IMR-90 (cell line): ENCODE data around the gene PRLH. TPM values are rescaled to one million over a fixed set of nuclear protein-coding genes. Genes with fewer than 3 reads are reported as not detected.

Source experiments
- ATAC-seq: fragments of 200-7000 bp; cut with Tn5 transposase; 2 replicates; pipeline ENCODE4 v1.9.1; 2020; ENCODE audit warnings: low read depth, mild to moderate bottlenecking, moderate library complexity
- BruUV-seq: library from RNA; stranded (reverse); fragments of 400-500 nt; replicated peaks from 2 replicates; lab custom pipeline; 2021; lab: Mats Ljungman, UMichigan
- CTCF ChIA-PET: fragments of 300-600 bp; formaldehyde crosslinking; extraction: SDS; loops from one replicate; lab custom pipeline; 2021; ENCODE audit warnings: antibody characterized with exemption; lab: Yijun Ruan, JAX
- POLR2A ChIA-PET: fragments of 300-600 bp; sonication (Branson Sonifier 250); formaldehyde crosslinking; loops from one replicate; lab custom pipeline; 2022; ENCODE audit warnings: antibody characterized with exemption; ENCODE audit not compliant: unreplicated experiment; lab: Charles Lee
- DNase-seq: peaks from one replicate; pipeline ENCODE4 v3.0.0; 2013
- H2AFZ ChIP-seq: replicated peaks from 2 replicates; pipeline ENCODE3; 2013; ENCODE audit warnings: low read length, mild to moderate bottlenecking; ENCODE audit not compliant: poor library complexity
- H2AK5ac ChIP-seq: 2 replicates; pipeline ENCODE4 v1.6.1; 2013; ENCODE audit warnings: low read depth, low read length, inconsistent platforms
- H2AK9ac ChIP-seq: replicated peaks from 2 replicates; pipeline ENCODE3; 2013; ENCODE audit warnings: mild to moderate bottlenecking, low read depth, low read length, moderate library complexity; ENCODE audit not compliant: poor library complexity
- H2BK120ac ChIP-seq: 2 replicates; pipeline ENCODE4 v1.6.1; 2013; ENCODE audit warnings: low read depth, low read length, inconsistent platforms
- H2BK15ac ChIP-seq: 3 replicates; pipeline ENCODE4 v1.6.1; 2013; ENCODE audit warnings: low read depth, low read length, inconsistent platforms
- H2BK20ac ChIP-seq: 2 replicates; pipeline ENCODE4 v1.6.1; 2013; ENCODE audit warnings: low read depth, mild to moderate bottlenecking, inconsistent platforms, low read length, moderate library complexity
- H2BK5ac ChIP-seq: 2 replicates; pipeline ENCODE4 v1.6.1; 2013; ENCODE audit warnings: mild to moderate bottlenecking, low read depth, low read length, inconsistent platforms; ENCODE audit not compliant: poor library complexity, severe bottlenecking
- H3K14ac ChIP-seq: replicated peaks from 2 replicates; pipeline ENCODE4 v1.6.1; 2013; ENCODE audit warnings: low read depth, low read length, inconsistent platforms
- H3K18ac ChIP-seq: 2 replicates; pipeline ENCODE4 v1.6.1; 2013; ENCODE audit warnings: low read depth, low read length, control low read depth
- H3K23ac ChIP-seq: 2 replicates; pipeline ENCODE4 v1.6.1; 2013; ENCODE audit warnings: low read depth, low read length, inconsistent platforms
- H3K27ac ChIP-seq: 2 replicates; pipeline ENCODE4 v1.5.1; 2013; ENCODE audit warnings: mild to moderate bottlenecking, control low read depth, low read length; ENCODE audit not compliant: insufficient read depth
- H3K27me3 ChIP-seq: 2 replicates; pipeline ENCODE4 v1.6.1; 2013; ENCODE audit warnings: low read length; ENCODE audit not compliant: control insufficient read depth, insufficient read depth
- H3K36me3 ChIP-seq: 2 replicates; pipeline ENCODE4 v1.6.1; 2013; ENCODE audit warnings: low read length, mixed read lengths; ENCODE audit not compliant: control insufficient read depth, insufficient read depth
- H3K4ac ChIP-seq: 2 replicates; pipeline ENCODE4 v1.6.1; 2013; ENCODE audit warnings: low read depth, low read length, inconsistent platforms
- H3K4me1 ChIP-seq: 2 replicates; pipeline ENCODE4 v1.6.1; 2013; ENCODE audit warnings: low read length, mixed read lengths; ENCODE audit not compliant: control insufficient read depth, insufficient read depth
- H3K4me2 ChIP-seq: 2 replicates; pipeline ENCODE4 v1.6.1; 2013; ENCODE audit warnings: low read depth, mild to moderate bottlenecking, control low read depth, low read length, moderate library complexity
- H3K4me3 ChIP-seq: 2 replicates; pipeline ENCODE4 v1.5.1; 2013; ENCODE audit warnings: low read depth, mild to moderate bottlenecking, control low read depth, low read length, moderate library complexity; ENCODE audit not compliant: insufficient read depth
- H3K56ac ChIP-seq: 2 replicates; pipeline ENCODE4 v1.6.1; 2013; ENCODE audit warnings: low read length, inconsistent platforms; ENCODE audit not compliant: insufficient read depth; ENCODE audit errors: extremely low read depth
- H3K79me1 ChIP-seq, 2 experiments: 2 replicates each; pipeline ENCODE4 v1.6.1; 2013; ENCODE audit warnings: low read length in 2 of 2, inconsistent platforms in 1 of 2, low read depth in 1 of 2
- H3K9ac ChIP-seq: 2 replicates; pipeline ENCODE4 v1.6.1; 2013; ENCODE audit warnings: low read depth, low read length, control low read depth
- H3K9me1 ChIP-seq: 2 replicates; pipeline ENCODE4 v1.6.1; 2013; ENCODE audit warnings: low read length, inconsistent platforms; ENCODE audit not compliant: insufficient read depth
- H3K9me3 ChIP-seq: 2 replicates; pipeline ENCODE4 v1.6.1; 2013; ENCODE audit warnings: low read length; ENCODE audit not compliant: control insufficient read depth, insufficient read depth
- H4K20me1 ChIP-seq: 2 replicates; pipeline ENCODE4 v1.6.1; 2013; ENCODE audit warnings: low read length, inconsistent platforms; ENCODE audit not compliant: insufficient read depth
- H4K5ac ChIP-seq: 2 replicates; pipeline ENCODE4 v1.6.1; 2013; ENCODE audit warnings: mild to moderate bottlenecking, low read depth, low read length, control low read depth
- H4K8ac ChIP-seq, 2 experiments: 2 replicates each; pipeline ENCODE4 v1.6.1; 2013; ENCODE audit warnings: low read depth in 2 of 2, low read length in 2 of 2, control low read depth in 1 of 2, inconsistent platforms in 1 of 2
- H4K91ac ChIP-seq: 2 replicates; pipeline ENCODE4 v1.6.1; 2013; ENCODE audit warnings: low read depth, low read length, inconsistent platforms; ENCODE audit not compliant: insufficient read depth
- BHLHE40 ChIP-seq: fragments of 150-350 bp; IDR thresholded peaks from 2 replicates; pipeline ENCODE4 v1.6.1; 2016; ENCODE audit warnings: mild to moderate bottlenecking, low read depth, low read length
- CEBPB ChIP-seq: IDR thresholded peaks from 2 replicates; pipeline ENCODE4 v1.6.1; 2012; ENCODE audit warnings: low read depth, low read length, improper control_type of control experiment
- CHD1 ChIP-seq: IDR thresholded peaks from 2 replicates; pipeline ENCODE4 v1.6.1; 2012; ENCODE audit warnings: low read depth, low read length, improper control_type of control experiment
- ELK1 ChIP-seq: fragments of 150-350 bp; IDR thresholded peaks from 2 replicates; pipeline ENCODE4 v1.6.1; 2016; ENCODE audit warnings: low read depth, mild to moderate bottlenecking, low read length, moderate library complexity, borderline replicate concordance
- FOS ChIP-seq: fragments of 150-350 bp; IDR thresholded peaks from 2 replicates; pipeline ENCODE4 v1.6.1; 2016; ENCODE audit warnings: low read depth, low read length
- MAFK ChIP-seq: IDR thresholded peaks from 2 replicates; pipeline ENCODE4 v1.6.1; 2012; ENCODE audit warnings: low read depth, low read length, improper control_type of control experiment
- MXI1 ChIP-seq: IDR thresholded peaks from 2 replicates; pipeline ENCODE4 v1.6.1; 2012; ENCODE audit warnings: low read depth, mild to moderate bottlenecking, low read length, moderate library complexity, borderline replicate concordance
- NFE2L2 ChIP-seq: fragments of 150-350 bp; IDR thresholded peaks from 2 replicates; pipeline ENCODE4 v1.6.1; 2016; ENCODE audit warnings: low read depth, mild to moderate bottlenecking, low read length
- POLR2A ChIP-seq: IDR thresholded peaks from 2 replicates; pipeline ENCODE4 v1.6.1; 2012; ENCODE audit warnings: mild to moderate bottlenecking, low read depth, low read length
- RAD21 ChIP-seq: IDR thresholded peaks from 2 replicates; pipeline ENCODE4 v1.6.1; 2012; ENCODE audit warnings: low read length, improper control_type of control experiment
- RCOR1 ChIP-seq: IDR thresholded peaks from 2 replicates; pipeline ENCODE4 v1.6.1; 2012; ENCODE audit warnings: mild to moderate bottlenecking, low read length, improper control_type of control experiment; ENCODE audit not compliant: insufficient replicate concordance
- RFX5 ChIP-seq: IDR thresholded peaks from 2 replicates; pipeline ENCODE4 v1.8.0; 2012; ENCODE audit warnings: low read depth, mild to moderate bottlenecking, low read length, moderate library complexity
- SMC3 ChIP-seq: fragments of 150-350 bp; IDR thresholded peaks from 2 replicates; pipeline ENCODE4 v1.6.1; 2016; ENCODE audit warnings: low read depth, mild to moderate bottlenecking, antibody characterized with exemption, low read length, moderate library complexity
- USF2 ChIP-seq: fragments of 150-350 bp; IDR thresholded peaks from 2 replicates; pipeline ENCODE4 v1.6.1; 2017; ENCODE audit warnings: mild to moderate bottlenecking, antibody characterized with exemption, low read length, low read depth
- WGBS, 2 experiments: methylation state at CpG; one replicate each; pipeline versions ENCODE4 v1.1.5 to v1.1.7; 2013; ENCODE audit warnings: missing lambda C conversion rate in 2 of 2; ENCODE audit not compliant: insufficient read length in 1 of 2; ENCODE audit errors: extremely low coverage in 2 of 2; 5-methylcytosine and 5-hydroxymethylcytosine counted together
- dilution Hi-C: fragments of 300-500 bp; cut with HindIII; formaldehyde crosslinking; loops from one replicate; pipeline ENCODE4 v1.14.3; 2018; ENCODE audit warnings: low sequenced_read_pairs; ENCODE audit not compliant: unreplicated experiment
- in situ Hi-C: fragments of 300-500 bp; cut with MboI; formaldehyde crosslinking; loops from 3 replicates; pipeline ENCODE4 v1.14.3; 2019; ENCODE audit warnings: low sequenced_read_pairs, inconsistent platforms, mixed read lengths
- intact Hi-C: fragments of 100-400 bp; cut with micrococcal nuclease; formaldehyde crosslinking; loops from 2 replicates; pipeline ENCODE4 v1.10.0; 2022
- polyA plus RNA-seq, 3 experiments: library from polyadenylated mRNA; depleted of rRNA; stranded (reverse); fragments of >200 nt; gene quantifications; 2 replicates each; pipeline ENCODE4 v1.2.3, GENCODE V29; 2012; ENCODE audit warnings: low replicate concordance in 1 of 3
- total RNA-seq: library from RNA; depleted of rRNA; stranded (reverse); fragments of >200 nt; gene quantifications from 2 replicates; pipeline ENCODE4 v1.2.3, GENCODE V29; 2012

The PRLH gene
- total and polyA plus RNA-seq, 2 of the 4 experiments (the other 2 are of a cell fraction): not detected

GRCh38 chr2:237603718-237604362, 37.5 kb downstream of the PRLH start:
- Histone ChIP-seq H3K4me3 (no peak overlapping the region), H2BK5ac (peak overlapping the region; percentile 51), H2AFZ (peak overlapping the region; percentile 90), H3K36me3 (no peaks in the 10 kb centered on the region), H2BK20ac (peak overlapping the region; percentile 93), H3K14ac (peak overlapping the region; percentile 75), H3K56ac (peak overlapping the region; percentile 20; the same call in 1 of the 2 replicates), H2AK9ac (peak overlapping the region; percentile 93), H4K5ac (peak overlapping the region; percentile 4), H4K20me1 (no peaks in the 10 kb centered on the region), H4K91ac (peak overlapping the region; percentile 82), H3K9me3 (no peaks in the 10 kb centered on the region), H3K27ac (peak overlapping the region; percentile 15; the same call in 1 of the 2 replicates), H4K8ac (peak overlapping the region; percentile 15 to 89; a peak in 3 of 4 replicates), H2BK120ac (peak overlapping the region; percentile 88), H3K4ac (peak overlapping the region; percentile 75), H2BK15ac (peak overlapping the region; percentile 72; the same call in 1 of the 3 replicates), H3K23ac (peak overlapping the region; percentile 54), H3K9ac (no peak overlapping the region; the same call in 1 of the 2 replicates), H3K4me2 (peak overlapping the region; percentile 62), H3K79me1 (no peaks in the 10 kb centered on the region), H3K4me1 (peaks cover 7% of the 10 kb centered on the region), H3K18ac (peak overlapping the region; percentile 16), H2AK5ac (peak overlapping the region; percentile 69; the same call in 1 of the 2 replicates), H3K9me1 (peaks cover 9% of the 10 kb centered on the region; the same call in 1 of the 2 replicates), H3K27me3 (no peaks in the 10 kb centered on the region)
- intact Hi-C loops (loop anchor here (5.0 kb wide), 1 partner anchor 138 kb away; no protein-coding TSS in a partner anchor), in situ Hi-C loops (no loop called here), dilution Hi-C loops (no loop called here)
- POLR2A ChIA-PET: interaction anchor here (0.6 kb wide), 1 partner anchor 39 kb away, joined by 7 read pairs; no protein-coding TSS in a partner anchor
- peak; percentile 76 for ATAC-seq
- 21% methylated on average over 3 of the region's 15 CpGs; no CpG with 5 or more reads in 1 of the 2 experiments for WGBS, 2 experiments
- BruUV-seq: no TSS peak
- peak; percentile 80 for DNase-seq
- CTCF ChIA-PET: interaction anchor here (1.0 kb wide), 2 partner anchors 22 to 83 kb away, joined by 4 read pairs; no protein-coding TSS in a partner anchor
- TF ChIP-seq RFX5 (no peak), NFE2L2 (no peak), USF2 (no peak), RCOR1 (no peak), MXI1 (no peak), POLR2A (no peak), MAFK (no peak), ELK1 (no peak), BHLHE40 (no peak), CEBPB (no peak), FOS (no peak), RAD21 (no peak), CHD1 (no peak), SMC3 (no peak)
